Right renal cortex interstitium (tissue), 3 donors: ENCODE measurements around the gene A2M. TPM values are rescaled to one million over a fixed set of nuclear protein-coding genes. Genes with fewer than 3 reads are reported as not detected.

Experiments used
- DNase-seq, 3 donors: peaks; one replicate each; pipeline ENCODE4 v3.0.0-alpha.2; 2013; ENCODE audit warnings: low read depth in 3 of 3, low spot score in 2 of 3
- polyA plus RNA-seq, 3 donors: library from polyadenylated mRNA; unstranded; fragments of 120-200 nt; gene quantifications; one replicate each; pipeline ENCODE4 v1.2.1, GENCODE V29; 2013; ENCODE audit not compliant: insufficient read length in 3 of 3

A2M gene
- polyA plus RNA-seq, 3 donors: 259 to 265 (median 260) TPM

- no peak for DNase-seq
Observed at GRCh38 chr12:9101018-9101687, 14.6 kb downstream of the A2M start.

GRCh38 chr12:9099552-9100190 is 16.0 kb downstream of the A2M start:
- DNase-seq: no peak

- DNase-seq: no peak
Observed at GRCh38 chr12:9098463-9099026, 17.2 kb downstream of the A2M start.

- no peak for DNase-seq
Observed at GRCh38 chr12:9098115-9098452, 17.6 kb downstream of the A2M start.

GRCh38 chr12:9096563-9097176 is 19.0 kb downstream of the A2M start:
- DNase-seq: no peak

GRCh38 chr12:9095322-9095721 is 20.4 kb downstream of the A2M start:
- DNase-seq: no peak

- DNase-seq: no peak
Observed at GRCh38 chr12:9094512-9095206, 21.1 kb downstream of the A2M start.

GRCh38 chr12:9091891-9092598 is 23.7 kb downstream of the A2M start:
- DNase-seq: no peak

- no peak for DNase-seq
Observed at GRCh38 chr12:9090220-9090619, 25.5 kb downstream of the A2M start.

- no peak for DNase-seq
Observed at GRCh38 chr12:9087087-9087835, 28.5 kb downstream of the A2M start.

- DNase-seq: no peak
Observed at GRCh38 chr12:9086087-9086486, 29.6 kb downstream of the A2M start.

GRCh38 chr12:9084417-9084816 is 31.3 kb downstream of the A2M start:
- no peak for DNase-seq

GRCh38 chr12:9083793-9084192 is 31.9 kb downstream of the A2M start:
- DNase-seq: no peak

GRCh38 chr12:9081667-9082427 is 33.9 kb downstream of the A2M start:
- DNase-seq: no peak

- no peak for DNase-seq
Observed at GRCh38 chr12:9079883-9080675, 35.6 kb downstream of the A2M start.

GRCh38 chr12:9079082-9079481 is 36.6 kb downstream of the A2M start:
- DNase-seq: no peak

GRCh38 chr12:9077152-9078031 is 38.3 kb downstream of the A2M start:
- no peak for DNase-seq
